ENCODE data around the gene RHBDD2.

DNA sequence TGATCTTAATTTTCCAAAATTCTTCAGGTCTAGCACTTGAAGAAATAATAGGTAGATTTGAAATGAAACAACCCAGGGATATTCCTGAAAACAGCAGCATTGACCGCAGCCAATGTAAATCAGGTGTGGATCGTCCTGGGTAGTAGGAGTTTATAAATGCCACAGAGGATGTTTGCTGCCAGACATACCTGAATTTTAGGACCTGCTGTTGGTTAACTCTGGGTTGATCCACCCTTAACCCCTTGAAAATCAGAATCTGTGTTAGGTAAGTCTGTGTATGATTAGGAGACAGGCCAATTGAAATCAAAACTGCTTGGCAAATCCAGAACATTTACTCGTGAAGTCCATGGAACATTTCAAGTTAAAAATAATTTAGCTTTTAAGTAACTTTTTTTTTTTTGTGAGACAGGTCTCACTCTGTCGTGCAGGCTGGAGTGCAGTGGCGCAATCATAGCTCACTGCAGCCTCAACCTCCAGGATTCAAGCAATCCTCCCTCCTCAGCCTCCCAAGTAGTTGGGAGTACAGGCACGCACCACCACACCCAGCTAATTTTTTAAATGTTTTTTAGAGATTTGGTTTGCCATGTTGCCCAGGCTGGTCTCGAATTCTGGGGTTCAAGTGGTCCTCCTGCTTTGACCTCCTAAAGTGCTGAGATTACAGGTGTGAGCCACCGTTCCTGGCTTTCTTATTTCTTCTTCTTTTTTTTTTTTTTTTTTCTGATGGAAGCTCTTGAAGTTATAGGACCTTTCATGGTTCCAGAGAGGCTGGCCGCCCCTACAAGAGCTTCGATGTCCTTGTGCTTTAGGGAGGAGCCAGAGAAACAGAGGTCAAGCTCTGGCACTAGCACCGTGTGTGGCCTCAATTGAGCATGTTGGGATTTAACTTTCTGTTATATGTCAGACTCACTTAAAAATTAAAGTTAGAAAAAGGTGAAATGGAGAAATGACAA is 38.1 kb downstream of the RHBDD2 start:
- TF ChIP-seq, protein P1, sequence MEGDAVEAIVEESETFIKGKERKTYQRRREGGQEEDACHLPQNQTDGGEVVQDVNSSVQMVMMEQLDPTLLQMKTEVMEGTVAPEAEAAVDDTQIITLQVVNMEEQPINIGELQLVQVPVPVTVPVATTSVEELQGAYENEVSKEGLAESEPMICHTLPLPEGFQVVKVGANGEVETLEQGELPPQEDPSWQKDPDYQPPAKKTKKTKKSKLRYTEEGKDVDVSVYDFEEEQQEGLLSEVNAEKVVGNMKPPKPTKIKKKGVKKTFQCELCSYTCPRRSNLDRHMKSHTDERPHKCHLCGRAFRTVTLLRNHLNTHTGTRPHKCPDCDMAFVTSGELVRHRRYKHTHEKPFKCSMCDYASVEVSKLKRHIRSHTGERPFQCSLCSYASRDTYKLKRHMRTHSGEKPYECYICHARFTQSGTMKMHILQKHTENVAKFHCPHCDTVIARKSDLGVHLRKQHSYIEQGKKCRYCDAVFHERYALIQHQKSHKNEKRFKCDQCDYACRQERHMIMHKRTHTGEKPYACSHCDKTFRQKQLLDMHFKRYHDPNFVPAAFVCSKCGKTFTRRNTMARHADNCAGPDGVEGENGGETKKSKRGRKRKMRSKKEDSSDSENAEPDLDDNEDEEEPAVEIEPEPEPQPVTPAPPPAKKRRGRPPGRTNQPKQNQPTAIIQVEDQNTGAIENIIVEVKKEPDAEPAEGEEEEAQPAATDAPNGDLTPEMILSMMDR (IDR thresholded peaks at IDR 0.05), result no peak
- TF ChIP-seq POLR2AphosphoS5 (IDR thresholded peaks at IDR 0.05) (no peak), POLR2A (IDR thresholded peaks at IDR 0.05) (no peak), EP300 (IDR thresholded peaks at IDR 0.05) (no peak)

Measured in sigmoid colon (tissue), 4 donors.